Activated CD4-positive, alpha-beta T cell treated with anti-CD3 and anti-CD28 coated beads, Interleukin-10, Interleukin-2, amounts not matched to agents 100 ng/mL and 50 ng/mL, durations not matched to agents 16 hours and 8 hours (primary cell): ENCODE results near the gene RBMS3.
"Not testable (repeated sequence)": the region's sequence is repeated elsewhere in the genome, so short reads cannot be mapped to it uniquely, and the experiment has no call there.

Experiments
- DNase-seq: peaks from one replicate; pipeline ENCODE4 v3.0.0-alpha.2; 2020

RBMS3 gene

DNA sequence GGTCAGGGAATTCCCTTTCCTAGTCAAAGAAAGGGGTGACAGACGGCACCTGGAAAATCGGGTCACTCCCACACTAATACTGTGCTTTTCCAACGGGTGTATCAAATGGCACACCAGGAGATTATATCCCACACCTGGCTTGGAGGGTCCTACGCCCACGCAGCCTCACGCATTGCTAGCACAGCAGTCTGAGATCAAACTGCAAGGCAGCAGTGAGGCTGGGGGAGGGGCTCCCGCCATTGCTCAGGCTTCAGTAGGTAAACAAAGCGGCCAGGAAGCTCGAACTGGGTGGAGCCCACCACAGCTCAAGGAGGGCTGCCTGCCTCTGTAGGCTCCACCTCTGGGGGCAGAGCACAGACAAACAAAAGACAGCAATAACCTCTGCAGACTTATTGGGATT is 769.2 kb downstream of the RBMS3 start:
- not testable (repeated sequence) for DNase-seq

DNA sequence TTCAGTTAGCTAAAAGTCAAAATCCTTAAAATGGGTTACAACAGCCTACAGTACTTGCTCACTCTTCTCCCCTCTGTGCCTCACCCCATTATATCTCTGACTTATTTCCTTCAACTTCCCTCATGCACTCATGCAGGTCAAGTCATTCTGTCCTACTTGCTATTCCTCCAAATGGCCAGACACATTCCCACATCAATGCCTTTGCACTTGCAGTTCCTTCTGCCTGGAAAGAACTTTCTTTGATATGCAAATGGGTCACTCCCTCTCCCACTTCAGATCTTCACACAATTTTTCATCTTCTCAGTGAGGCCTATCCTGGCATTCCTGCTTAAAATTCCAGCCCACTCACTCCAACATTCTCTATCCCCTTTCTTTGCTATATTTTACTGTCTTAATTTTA is 778.4 kb downstream of the RBMS3 start:
- DNase-seq = no peak
